BJ (cell line): ENCODE data around the gene PPP4R3B. TPM values are rescaled to one million over a fixed set of nuclear protein-coding genes. Genes with fewer than 3 reads are reported as not detected.
"Not testable (repeated sequence)": the region's sequence is repeated elsewhere in the genome, so short reads cannot be mapped to it uniquely, and the experiment has no call there.

Experiments used
- CTCF ChIA-PET: fragments of 350-600 bp; formaldehyde crosslinking; extraction: SDS; loops from one replicate; lab custom pipeline; 2021; ENCODE audit warnings: antibody characterized with exemption, inconsistent platforms; lab: Yijun Ruan, JAX
- POLR2A ChIA-PET: fragments of 300-600 bp; sonication (Branson Sonifier 250); formaldehyde crosslinking; extraction: SDS; loops from one replicate; lab custom pipeline; 2021; ENCODE audit warnings: antibody characterized with exemption; lab: Charles Lee
- DNase-seq: peaks from one replicate; pipeline ENCODE4 v3.0.0-alpha.2; 2011; ENCODE audit warnings: low read depth
- H3K27me3 ChIP-seq: 2 replicates; pipeline ENCODE4 v1.6.0; 2011; ENCODE audit warnings: low read length; ENCODE audit not compliant: control insufficient read depth, insufficient read depth
- H3K36me3 ChIP-seq: 2 replicates; pipeline ENCODE4 v1.5.1; 2011; ENCODE audit warnings: low read length; ENCODE audit not compliant: control insufficient read depth, insufficient read depth
- H3K4me3 ChIP-seq: 2 replicates; pipeline ENCODE4 v1.5.1; 2011; ENCODE audit warnings: low read depth, mild to moderate bottlenecking, control low read depth, low read length
- CTCF ChIP-seq: IDR thresholded peaks from 2 replicates; pipeline ENCODE4 v1.5.1; 2011; ENCODE audit warnings: low read depth, mild to moderate bottlenecking, control low read depth, inconsistent platforms, low read length, moderate library complexity; ENCODE audit not compliant: insufficient read depth
- polyA plus RNA-seq: library from polyadenylated mRNA; depleted of rRNA; stranded (reverse); fragments of >200 nt; gene quantifications from 2 replicates; pipeline ENCODE4 v1.2.3, GENCODE V29; 2011

The PPP4R3B gene
- polyA plus RNA-seq, 1 experiment, result 9.8 TPM

- TF ChIP-seq CTCF, result no peak
Observed at GRCh38 chr2:55607717-55608116, 9.7 kb downstream of the PPP4R3B start.

GRCh38 chr2:55604027-55604565 is 13.3 kb downstream of the PPP4R3B start:
- Histone ChIP-seq H3K4me3 (no peak overlapping the region), H3K36me3 (peaks cover 2% of the 10 kb centered on the region), H3K27me3 (no peaks in the 10 kb centered on the region)
- no peak for DNase-seq
- no peak for TF ChIP-seq CTCF
- ChIA-PET POLR2A (no interaction called here), CTCF (no interaction called here)

More at GRCh38 chr2:55607717-55608116, 9.7 kb downstream of the PPP4R3B start:
- no peaks in the 10 kb centered on the region for H3K27me3 ChIP-seq
- ChIA-PET CTCF (no interaction called here), POLR2A (no interaction called here)
- no peak overlapping the region for H3K4me3 ChIP-seq
- DNase-seq, result no peak
- H3K36me3 ChIP-seq, result peaks cover 1% of the 10 kb centered on the region

- ChIA-PET CTCF (no interaction called here), POLR2A (no interaction called here)
- Histone ChIP-seq H3K36me3 (peaks cover 3% of the 10 kb centered on the region), H3K27me3 (no peaks in the 10 kb centered on the region), H3K4me3 (no peak overlapping the region)
- TF ChIP-seq CTCF, result no peak
- no peak for DNase-seq
Observed at GRCh38 chr2:55601849-55602248, 15.6 kb downstream of the PPP4R3B start.

GRCh38 chr2:55598056-55598795 is 19.2 kb downstream of the PPP4R3B start:
- CTCF ChIA-PET, result no interaction called here

GRCh38 chr2:55596795-55597194 is 20.6 kb downstream of the PPP4R3B start:
- DNase-seq, POLR2A ChIA-PET, H3K27me3 ChIP-seq, H3K36me3 ChIP-seq, CTCF ChIA-PET, H3K4me3 ChIP-seq: not testable (repeated sequence)

More at GRCh38 chr2:55598056-55598795, 19.2 kb downstream of the PPP4R3B start:
- Histone ChIP-seq H3K36me3 (peaks cover 4% of the 10 kb centered on the region), H3K4me3 (no peak overlapping the region), H3K27me3 (no peaks in the 10 kb centered on the region)
- POLR2A ChIA-PET, result no interaction called here
- TF ChIP-seq CTCF, result no peak
- no peak for DNase-seq
